ENCODE results near the gene ARHGEF38. TPM values are rescaled to one million over a fixed set of nuclear protein-coding genes. Genes with fewer than 3 reads are reported as not detected.

The ARHGEF38 gene
- total and polyA plus RNA-seq, 8 donors: 0.61 to 23.2 (median 2.5) TPM

DNA sequence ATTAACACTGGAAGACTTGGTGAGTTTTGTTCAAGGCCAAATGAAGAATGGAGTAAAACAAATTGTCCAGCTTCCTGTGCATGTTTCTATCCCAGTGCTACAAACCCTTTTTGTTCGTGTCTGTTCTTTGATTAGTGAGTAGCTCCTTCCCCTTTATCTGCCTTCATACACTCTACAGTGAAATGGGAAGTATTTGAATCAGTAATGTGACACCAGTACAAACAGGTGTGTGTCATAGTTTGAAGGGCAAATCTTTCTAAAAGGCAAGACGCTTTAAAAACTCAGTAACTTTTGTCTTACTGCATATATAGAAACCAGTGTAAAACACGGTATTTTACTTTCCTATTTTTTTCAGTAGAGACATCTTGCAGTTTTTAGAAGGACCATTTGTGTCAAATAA lies 5.9 kb downstream of the ARHGEF38 start:
- Histone ChIP-seq H3K9me3 (no peaks in the 10 kb centered on the region), H3K27me3 (no peaks in the 10 kb centered on the region), H3K36me3 (no peaks in the 10 kb centered on the region), H3K27ac (peak overlapping the region in 3 of 5 donors; percentile 6 to 41 (median 40)), H3K4me1 (peaks cover 3 to 23% (median 5%) of the 10 kb centered on the region in 4 donors), H3K4me3 (no peak overlapping the region)
- intact Hi-C loops (cut with DNase I; ENCODE audit: low total_unique reads): no loop called here
- DNase-seq: peak in 1 of 2 donors; percentile 46
- WGBS, 5 donors: 17 to 38% (median 28%) methylated on average over 3 of the region's 3 CpGs
- TF ChIP-seq POLR2AphosphoS5 (IDR thresholded peaks at IDR 0.05): peak in 1 of 3 donors; percentile 11
- no peak for TF ChIP-seq POLR2A (IDR thresholded peaks at IDR 0.05)

DNA sequence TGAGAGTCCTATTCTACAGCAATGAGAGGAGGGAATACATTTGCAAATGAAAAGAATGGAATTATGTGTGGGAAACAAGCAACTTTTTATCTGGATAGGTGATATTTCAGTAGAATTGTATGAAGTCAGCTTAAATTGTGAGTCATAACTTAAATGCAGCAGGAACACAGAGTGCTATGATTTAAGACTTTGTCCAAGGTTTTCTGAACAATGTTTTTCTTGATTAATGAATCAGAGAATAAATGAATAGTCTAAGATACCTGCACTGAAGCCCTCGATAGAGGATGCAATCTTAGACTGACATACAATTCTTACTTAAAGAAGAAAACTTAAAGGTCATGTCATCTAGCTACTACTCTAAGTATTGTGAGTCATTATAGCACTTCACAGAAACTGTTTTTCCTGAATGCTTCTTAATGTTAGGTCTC lies 8.0 kb downstream of the ARHGEF38 start:
- no peak for DNase-seq
- H3K36me3 ChIP-seq: no peaks in the 10 kb centered on the region
- WGBS, 5 donors: 10 to 36% (median 20%) methylated on average over 1 of the region's 1 CpG
- H3K27ac ChIP-seq: no peak overlapping the region
- no peaks in the 10 kb centered on the region for H3K27me3 ChIP-seq
- no peaks in the 10 kb centered on the region for H3K9me3 ChIP-seq
- H3K4me3 ChIP-seq: no peak overlapping the region
- H3K4me1 ChIP-seq: peaks cover 4 to 24% (median 6%) of the 10 kb centered on the region in 4 donors
- TF ChIP-seq, protein P1, sequence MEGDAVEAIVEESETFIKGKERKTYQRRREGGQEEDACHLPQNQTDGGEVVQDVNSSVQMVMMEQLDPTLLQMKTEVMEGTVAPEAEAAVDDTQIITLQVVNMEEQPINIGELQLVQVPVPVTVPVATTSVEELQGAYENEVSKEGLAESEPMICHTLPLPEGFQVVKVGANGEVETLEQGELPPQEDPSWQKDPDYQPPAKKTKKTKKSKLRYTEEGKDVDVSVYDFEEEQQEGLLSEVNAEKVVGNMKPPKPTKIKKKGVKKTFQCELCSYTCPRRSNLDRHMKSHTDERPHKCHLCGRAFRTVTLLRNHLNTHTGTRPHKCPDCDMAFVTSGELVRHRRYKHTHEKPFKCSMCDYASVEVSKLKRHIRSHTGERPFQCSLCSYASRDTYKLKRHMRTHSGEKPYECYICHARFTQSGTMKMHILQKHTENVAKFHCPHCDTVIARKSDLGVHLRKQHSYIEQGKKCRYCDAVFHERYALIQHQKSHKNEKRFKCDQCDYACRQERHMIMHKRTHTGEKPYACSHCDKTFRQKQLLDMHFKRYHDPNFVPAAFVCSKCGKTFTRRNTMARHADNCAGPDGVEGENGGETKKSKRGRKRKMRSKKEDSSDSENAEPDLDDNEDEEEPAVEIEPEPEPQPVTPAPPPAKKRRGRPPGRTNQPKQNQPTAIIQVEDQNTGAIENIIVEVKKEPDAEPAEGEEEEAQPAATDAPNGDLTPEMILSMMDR (IDR thresholded peaks at IDR 0.05): no peak
- intact Hi-C loops (cut with DNase I; ENCODE audit: low total_unique reads): no loop called here

DNA sequence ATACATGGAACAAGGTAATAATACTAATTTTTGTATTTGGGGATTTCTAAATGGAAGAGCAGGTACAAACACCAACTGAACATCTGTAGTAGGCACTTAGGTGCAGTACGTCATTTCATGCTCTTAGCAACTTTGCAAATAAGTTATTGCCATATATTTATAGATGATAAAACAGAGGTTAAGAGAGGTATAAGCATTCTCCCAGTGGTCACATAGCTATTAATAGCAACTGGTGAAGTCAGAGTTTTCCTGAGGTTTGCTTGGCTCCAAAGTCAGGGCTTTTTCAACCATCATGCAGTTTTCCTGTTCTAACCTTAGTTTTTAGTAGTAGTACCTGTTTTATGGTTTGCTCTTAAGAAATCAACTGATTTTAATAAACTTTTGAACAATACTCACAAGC lies 10.9 kb downstream of the ARHGEF38 start:
- H3K4me1 ChIP-seq: peaks cover 4 to 19% (median 8%) of the 10 kb centered on the region in 4 donors
- H3K27me3 ChIP-seq: no peaks in the 10 kb centered on the region
- intact Hi-C loops (cut with DNase I; ENCODE audit: low total_unique reads): no loop called here
- H3K9me3 ChIP-seq: no peaks in the 10 kb centered on the region
- no peak overlapping the region for H3K4me3 ChIP-seq
- peak overlapping the region in 1 of 5 donors; percentile 39 for H3K27ac ChIP-seq
- DNase-seq: no peak
- H3K36me3 ChIP-seq: no peaks in the 10 kb centered on the region
- WGBS, 5 donors: 18 to 57% (median 50%) methylated on average over 1 of the region's 1 CpG
- no peak for TF ChIP-seq POLR2A (IDR thresholded peaks at IDR 0.05)
- TF ChIP-seq EP300 (IDR thresholded peaks at IDR 0.05): no peak
- no peak for TF ChIP-seq POLR2AphosphoS5 (IDR thresholded peaks at IDR 0.05)
- TF ChIP-seq, protein P1 (IDR thresholded peaks at IDR 0.05): no peak

DNA sequence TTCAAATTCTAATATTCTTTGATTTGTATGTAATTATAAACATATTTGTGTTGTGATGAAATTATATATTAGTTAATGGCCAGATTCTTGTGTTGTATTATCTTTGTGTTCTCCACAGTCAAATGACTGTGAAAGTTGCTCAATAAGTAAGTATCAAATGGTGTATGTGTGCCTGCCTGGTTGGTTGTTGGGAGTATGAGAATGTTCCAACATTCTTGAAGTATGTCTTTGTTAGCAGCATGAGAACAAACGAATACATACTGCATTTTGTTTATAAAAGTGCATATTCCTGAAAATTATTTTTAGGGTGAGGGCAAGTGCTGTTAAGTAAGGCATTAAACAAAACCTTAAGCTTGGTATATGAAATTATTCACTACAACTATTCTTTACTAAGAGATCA lies 16.2 kb downstream of the ARHGEF38 start:
- WGBS, 5 donors: 35 to 55% (median 40%) methylated on average over 1 of the region's 1 CpG
- intact Hi-C loops (cut with DNase I; ENCODE audit: low total_unique reads): no loop called here
- no peak for DNase-seq
- Histone ChIP-seq H3K4me1 (peaks cover 0 to 6% (median 0%) of the 10 kb centered on the region in 4 donors), H3K9me3 (no peaks in the 10 kb centered on the region), H3K27me3 (no peaks in the 10 kb centered on the region), H3K4me3 (no peak overlapping the region), H3K36me3 (no peaks in the 10 kb centered on the region), H3K27ac (no peak overlapping the region)
- TF ChIP-seq POLR2AphosphoS5 (IDR thresholded peaks at IDR 0.05): no peak
- TF ChIP-seq, protein P1 (IDR thresholded peaks at IDR 0.05): no peak
- no peak for TF ChIP-seq EP300 (IDR thresholded peaks at IDR 0.05)
- no peak for TF ChIP-seq POLR2A (IDR thresholded peaks at IDR 0.05)

DNA sequence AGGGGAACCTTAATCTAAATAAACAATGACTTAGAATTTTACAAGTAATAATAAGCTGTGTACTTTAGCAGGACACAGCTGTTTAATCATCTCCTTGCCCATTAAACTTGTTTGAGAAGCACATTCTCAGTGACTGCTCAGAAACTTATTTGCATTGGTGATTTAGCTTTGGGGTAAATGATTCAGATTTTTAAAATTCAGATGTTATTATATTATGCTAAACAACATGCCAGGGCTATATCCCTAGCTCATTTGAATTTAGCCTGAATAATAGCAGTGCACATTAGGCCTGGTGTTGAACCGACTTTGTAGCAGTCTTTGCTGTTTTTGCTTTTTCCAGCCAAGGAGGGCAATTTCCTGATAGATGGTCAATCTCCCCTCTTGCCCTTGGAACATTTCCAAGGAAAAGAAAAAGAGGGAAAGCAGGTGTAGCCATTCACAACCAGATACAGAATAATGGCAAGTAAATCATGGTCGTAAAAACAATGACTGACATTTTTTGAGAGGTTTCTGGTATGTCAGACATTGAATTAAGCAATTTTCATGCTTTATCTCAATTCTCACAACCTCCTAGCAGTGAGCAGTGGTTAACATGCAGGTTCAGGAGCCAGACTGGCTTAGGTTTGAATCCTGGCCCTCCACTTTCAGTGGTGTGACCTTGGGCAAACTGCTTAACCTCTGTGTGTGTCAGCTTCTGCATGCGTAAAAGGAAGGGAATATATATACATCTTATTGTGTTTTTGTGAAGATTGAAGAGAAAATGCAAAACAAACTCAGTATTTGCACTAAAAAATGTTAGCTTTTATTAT lies 16.8 kb downstream of the ARHGEF38 start:
- no peaks in the 10 kb centered on the region for H3K27me3 ChIP-seq
- 54 to 73% (median 66%) methylated on average over 3 of the region's 3 CpGs for WGBS, 5 donors
- H3K27ac ChIP-seq: no peak overlapping the region
- DNase-seq: no peak
- no peaks in the 10 kb centered on the region for H3K9me3 ChIP-seq
- TF ChIP-seq, protein P1 (IDR thresholded peaks at IDR 0.05): no peak
- TF ChIP-seq POLR2AphosphoS5 (IDR thresholded peaks at IDR 0.05) (no peak), EP300 (IDR thresholded peaks at IDR 0.05) (no peak), POLR2A (IDR thresholded peaks at IDR 0.05) (no peak)
- no peak overlapping the region for H3K4me3 ChIP-seq
- intact Hi-C loops (cut with DNase I; ENCODE audit: low total_unique reads): no loop called here
- H3K4me1 ChIP-seq: peaks cover 0 to 6% (median 0%) of the 10 kb centered on the region in 4 donors
- H3K36me3 ChIP-seq: no peaks in the 10 kb centered on the region
